HG03469 (cell line): Measurements from ENCODE around the gene ZNF212.
A peak's percentile ranks its signal among the peaks of the same experiment; 100 is the strongest.

Source experiments
- ATAC-seq: cut with Tn5 transposase; IDR thresholded peaks from one replicate; pipeline ENCODE4 v1.9.1; 2021; ENCODE audit warnings: mild to moderate bottlenecking, moderate library complexity, moderate number of reproducible peaks; ENCODE audit not compliant: unreplicated experiment

The ZNF212 gene

GRCh38 chr7:149239345-149240143, at the start of gene ZNF212:
ZNF212 (plus strand) TSS chr7:149239651; CDS start chr7:149239779, 128 bp downstream.
- ATAC-seq = peak; percentile 96

- no peak for ATAC-seq
Observed at GRCh38 chr7:149191851-149192250, 47.6 kb upstream of the ZNF212 start.

GRCh38 chr7:149194799-149195179, 44.7 kb upstream of the ZNF212 start:
- no peak for ATAC-seq

- peak; percentile 75 for ATAC-seq
Observed at GRCh38 chr7:149195180-149196150, 44.0 kb upstream of the ZNF212 start, which contains the start of gene ZNF282. ZNF282 (plus strand) TSS chr7:149195546; CDS start chr7:149195590, 44 bp downstream.

GRCh38 chr7:149196151-149196704, 43.2 kb upstream of the ZNF212 start:
- no peak for ATAC-seq

- no peak for ATAC-seq
Observed at GRCh38 chr7:149196705-149197171, 42.7 kb upstream of the ZNF212 start.

- no peak for ATAC-seq
Observed at GRCh38 chr7:149197675-149198074, 41.8 kb upstream of the ZNF212 start.

GRCh38 chr7:149198161-149198816, 41.2 kb upstream of the ZNF212 start:
- no peak for ATAC-seq

- no peak for ATAC-seq
Observed at GRCh38 chr7:149199234-149199995, 40.0 kb upstream of the ZNF212 start.

- ATAC-seq = no peak
Observed at GRCh38 chr7:149202831-149203231, 36.6 kb upstream of the ZNF212 start.

- no peak for ATAC-seq
Observed at GRCh38 chr7:149205690-149206381, 33.6 kb upstream of the ZNF212 start.

GRCh38 chr7:149207324-149208035, 32.0 kb upstream of the ZNF212 start:
- no peak for ATAC-seq

GRCh38 chr7:149209518-149210269, 29.8 kb upstream of the ZNF212 start:
- peak; percentile 54 for ATAC-seq

GRCh38 chr7:149210551-149210950, 28.9 kb upstream of the ZNF212 start:
- ATAC-seq = no peak

GRCh38 chr7:149214020-149214720, 25.3 kb upstream of the ZNF212 start:
- ATAC-seq = no peak

GRCh38 chr7:149216402-149216801, 23.0 kb upstream of the ZNF212 start:
- no peak for ATAC-seq

GRCh38 chr7:149217570-149217969, 21.9 kb upstream of the ZNF212 start:
- no peak for ATAC-seq
